Esophagus squamous epithelium (tissue), 4 donors: ENCODE measurements around the gene SERTAD1.

Experiments
- CTCF ChIP-seq, 6 experiments: fragments of 450-650 bp in 4 of 6; fragments of 200-600 bp in 2 of 6; sonication (generic) in 2 of 6; IDR thresholded peaks; one replicate each; pipeline ENCODE4 v1.5.1; 2016 to 2019; ENCODE audit warnings: antibody characterized with exemption in 6 of 6, mild to moderate bottlenecking in 4 of 6, moderate library complexity in 4 of 6
- POLR2A ChIP-seq, 4 donors: fragments of 450-650 bp; IDR thresholded peaks; one replicate each; pipeline ENCODE4 v1.6.1; 2017; ENCODE audit warnings: antibody characterized with exemption in 4 of 4, mild to moderate bottlenecking in 4 of 4, moderate library complexity in 3 of 4

- no peak for TF ChIP-seq CTCF (IDR thresholded peaks at IDR 0.05)
- TF ChIP-seq POLR2A (IDR thresholded peaks at IDR 0.05), result no peak
These were observed 11.0 kb downstream of the SERTAD1 start for GRCh38 chr19:40414542-40415535.
